Measurements from ENCODE around the gene C3orf62. TPM values are rescaled to one million over a fixed set of nuclear protein-coding genes. Genes with fewer than 3 reads are reported as not detected.

C3orf62 gene
- total RNA-seq, 1 donor from 2014 or later: 1.5 TPM

- Histone ChIP-seq H3K36me3 (ENCODE audit: control insufficient read depth, insufficient read depth, low read length) (peaks cover 1% of the 10 kb centered on the region), H3K27me3 (ENCODE audit: control insufficient read depth, insufficient read depth, low read length) (no peaks in the 10 kb centered on the region), H3K4me3 (ENCODE audit: low read depth, low read length) (no peak overlapping the region)
- DNase-seq (ENCODE audit: low read depth): no peak
- no peak for TF ChIP-seq CTCF (IDR thresholded peaks at IDR 0.05; ENCODE audit: insufficient read depth, low read length, poor library complexity, severe bottlenecking)
Measured at GRCh38 chr3:49273825-49274532, 3.1 kb downstream of the C3orf62 start.

GRCh38 chr3:49271047-49271446, 6.0 kb downstream of the C3orf62 start:
- no peak for DNase-seq (ENCODE audit: low read depth)
- Histone ChIP-seq H3K4me3 (ENCODE audit: low read depth, low read length) (no peak overlapping the region), H3K27me3 (ENCODE audit: control insufficient read depth, insufficient read depth, low read length) (no peaks in the 10 kb centered on the region), H3K36me3 (ENCODE audit: control insufficient read depth, insufficient read depth, low read length) (peaks cover 1% of the 10 kb centered on the region)
- no peak for TF ChIP-seq CTCF (IDR thresholded peaks at IDR 0.05; ENCODE audit: insufficient read depth, low read length, poor library complexity, severe bottlenecking)

- DNase-seq (ENCODE audit: low read depth): no peak
- Histone ChIP-seq H3K27me3 (ENCODE audit: control insufficient read depth, insufficient read depth, low read length) (no peaks in the 10 kb centered on the region), H3K36me3 (ENCODE audit: control insufficient read depth, insufficient read depth, low read length) (peaks cover 1% of the 10 kb centered on the region), H3K4me3 (ENCODE audit: low read depth, low read length) (no peak overlapping the region)
- no peak for TF ChIP-seq CTCF (IDR thresholded peaks at IDR 0.05; ENCODE audit: insufficient read depth, low read length, poor library complexity, severe bottlenecking)
Measured at GRCh38 chr3:49270156-49270500, 6.9 kb downstream of the C3orf62 start.

GRCh38 chr3:49269443-49270155, 7.4 kb downstream of the C3orf62 start:
- Histone ChIP-seq H3K4me3 (ENCODE audit: low read depth, low read length) (no peak overlapping the region), H3K36me3 (ENCODE audit: control insufficient read depth, insufficient read depth, low read length) (peaks cover 1% of the 10 kb centered on the region), H3K27me3 (ENCODE audit: control insufficient read depth, insufficient read depth, low read length) (no peaks in the 10 kb centered on the region)
- no peak for DNase-seq (ENCODE audit: low read depth)
- TF ChIP-seq CTCF (IDR thresholded peaks at IDR 0.05; ENCODE audit: insufficient read depth, low read length, poor library complexity, severe bottlenecking): no peak

- no peak for TF ChIP-seq CTCF (IDR thresholded peaks at IDR 0.05; ENCODE audit: insufficient read depth, low read length, poor library complexity, severe bottlenecking)
- no peaks in the 10 kb centered on the region for H3K27me3 ChIP-seq (ENCODE audit: control insufficient read depth, insufficient read depth, low read length)
- H3K4me3 ChIP-seq (ENCODE audit: low read depth, low read length): no peak overlapping the region
- peaks cover 1% of the 10 kb centered on the region for H3K36me3 ChIP-seq (ENCODE audit: control insufficient read depth, insufficient read depth, low read length)
- DNase-seq (ENCODE audit: low read depth): no peak
Measured at GRCh38 chr3:49266410-49267095, 10.5 kb downstream of the C3orf62 start.
